HEK293 (cell line): ENCODE results near the gene EFCAB6.

Experiments
- ZIC2 ChIP-seq: fragments of 450-650 bp; formaldehyde crosslinking; IDR thresholded peaks from 2 replicates; pipeline ENCODE4 v1.5.1; 2016; ENCODE audit warnings: missing biosample characterization, missing genetic modification characterization
- ZNF292 ChIP-seq: fragments of 450-650 bp; formaldehyde crosslinking; IDR thresholded peaks from 2 replicates; pipeline ENCODE4 v1.5.1; 2016; ENCODE audit warnings: low read depth, missing biosample characterization, missing genetic modification characterization, borderline replicate concordance

DNA sequence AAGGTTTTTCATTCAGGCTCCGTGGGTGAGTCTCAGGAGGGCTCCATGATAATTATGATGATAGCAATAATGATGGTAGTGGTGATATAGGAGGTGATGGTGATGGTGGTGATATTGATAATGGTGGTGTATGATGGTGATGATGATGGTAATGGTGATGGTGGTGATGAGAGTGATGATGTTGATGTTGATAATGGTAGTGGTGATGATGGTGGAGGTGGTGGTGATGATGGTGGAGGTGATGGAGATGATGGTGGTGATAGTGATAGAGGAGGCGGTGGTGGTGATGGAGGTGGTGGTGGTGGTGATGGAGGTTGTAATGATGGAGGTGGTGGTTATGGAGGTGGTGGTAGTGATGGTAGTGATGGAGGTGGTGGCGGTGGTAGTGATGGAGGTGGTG lies 320.9 kb downstream of the EFCAB6 start:
- TF ChIP-seq ZNF292 (tag by site-specific recombination) (no peak), ZIC2 (no peak)
